Type B pancreatic cell (in vitro differentiated cells): ENCODE results near the gene PIP5K1C. TPM values are rescaled to one million over a fixed set of nuclear protein-coding genes. Genes with fewer than 3 reads are reported as not detected.

Experiments
- DNase-seq: peaks from one replicate; pipeline ENCODE4 v3.0.0; 2021; ENCODE audit warnings: mixed read lengths; ENCODE audit not compliant: unreplicated experiment; ENCODE audit errors: extremely low spot score
- H3K27ac Mint-ChIP-seq: 2 replicates; pipeline ENCODE4 v1.8.0; 2021; ENCODE audit warnings: mild to moderate bottlenecking, mixed read lengths
- H3K27me3 Mint-ChIP-seq: 2 replicates; pipeline ENCODE4 v1.8.0; 2021; ENCODE audit warnings: mixed read lengths
- H3K36me3 Mint-ChIP-seq: 2 replicates; pipeline ENCODE4 v1.8.0; 2021; ENCODE audit warnings: mixed read lengths
- H3K4me1 Mint-ChIP-seq: one replicate; pipeline ENCODE4 v1.8.0; 2021; ENCODE audit warnings: mixed read lengths; ENCODE audit not compliant: unreplicated experiment
- H3K4me3 Mint-ChIP-seq: 2 replicates; pipeline ENCODE4 v1.8.0; 2021; ENCODE audit warnings: mild to moderate bottlenecking, mixed read lengths
- H3K9me3 Mint-ChIP-seq: 2 replicates; pipeline ENCODE4 v1.8.0; 2021; ENCODE audit warnings: mixed read lengths
- total RNA-seq: library from RNA; stranded (reverse); gene quantifications from 2 replicates; pipeline ENCODE4 v1.2.1, GENCODE V29; 2021; ENCODE audit warnings: low replicate concordance
- TF ChIP-seq, protein P1 (sequence below): fragments of 200-600 bp; sonication (generic); conservative IDR thresholded peaks from 2 replicates; pipeline ENCODE4 v1.5.0; 2021; ENCODE audit warnings: antibody characterized with exemption, mild to moderate bottlenecking

The PIP5K1C gene
- total RNA-seq, 1 donor from 2014 or later: 44.5 TPM

DNA sequence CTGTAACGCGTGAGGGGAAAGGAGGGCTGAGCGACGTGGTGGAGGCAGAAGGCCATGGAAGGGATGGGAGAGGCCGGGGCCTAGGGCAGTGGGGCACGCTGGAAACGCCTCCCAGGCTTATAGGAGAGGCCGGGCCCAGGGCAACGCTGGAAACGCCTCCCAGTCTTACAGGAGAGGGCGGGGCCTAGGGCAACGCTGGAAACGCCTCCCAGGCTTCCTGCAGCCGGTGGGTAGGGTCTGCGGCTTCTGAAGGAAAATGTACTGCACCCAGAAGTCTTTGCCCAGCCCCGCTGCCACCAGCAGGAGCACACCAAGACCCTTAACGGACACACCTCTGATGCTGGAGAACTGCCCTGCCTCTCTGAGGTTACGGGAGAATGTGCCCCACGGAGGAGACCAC, 82.8 kb downstream of the PIP5K1C start:
- Mint-ChIP-seq H3K9me3 (no peaks in the 10 kb centered on the region), H3K27ac (no peak overlapping the region), H3K27me3 (no peaks in the 10 kb centered on the region), H3K4me3 (no peak overlapping the region), H3K4me1 (no peaks in the 10 kb centered on the region), H3K36me3 (no peaks in the 10 kb centered on the region)
- TF ChIP-seq, protein P1, sequence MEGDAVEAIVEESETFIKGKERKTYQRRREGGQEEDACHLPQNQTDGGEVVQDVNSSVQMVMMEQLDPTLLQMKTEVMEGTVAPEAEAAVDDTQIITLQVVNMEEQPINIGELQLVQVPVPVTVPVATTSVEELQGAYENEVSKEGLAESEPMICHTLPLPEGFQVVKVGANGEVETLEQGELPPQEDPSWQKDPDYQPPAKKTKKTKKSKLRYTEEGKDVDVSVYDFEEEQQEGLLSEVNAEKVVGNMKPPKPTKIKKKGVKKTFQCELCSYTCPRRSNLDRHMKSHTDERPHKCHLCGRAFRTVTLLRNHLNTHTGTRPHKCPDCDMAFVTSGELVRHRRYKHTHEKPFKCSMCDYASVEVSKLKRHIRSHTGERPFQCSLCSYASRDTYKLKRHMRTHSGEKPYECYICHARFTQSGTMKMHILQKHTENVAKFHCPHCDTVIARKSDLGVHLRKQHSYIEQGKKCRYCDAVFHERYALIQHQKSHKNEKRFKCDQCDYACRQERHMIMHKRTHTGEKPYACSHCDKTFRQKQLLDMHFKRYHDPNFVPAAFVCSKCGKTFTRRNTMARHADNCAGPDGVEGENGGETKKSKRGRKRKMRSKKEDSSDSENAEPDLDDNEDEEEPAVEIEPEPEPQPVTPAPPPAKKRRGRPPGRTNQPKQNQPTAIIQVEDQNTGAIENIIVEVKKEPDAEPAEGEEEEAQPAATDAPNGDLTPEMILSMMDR: no peak
- DNase-seq: no peak

DNA sequence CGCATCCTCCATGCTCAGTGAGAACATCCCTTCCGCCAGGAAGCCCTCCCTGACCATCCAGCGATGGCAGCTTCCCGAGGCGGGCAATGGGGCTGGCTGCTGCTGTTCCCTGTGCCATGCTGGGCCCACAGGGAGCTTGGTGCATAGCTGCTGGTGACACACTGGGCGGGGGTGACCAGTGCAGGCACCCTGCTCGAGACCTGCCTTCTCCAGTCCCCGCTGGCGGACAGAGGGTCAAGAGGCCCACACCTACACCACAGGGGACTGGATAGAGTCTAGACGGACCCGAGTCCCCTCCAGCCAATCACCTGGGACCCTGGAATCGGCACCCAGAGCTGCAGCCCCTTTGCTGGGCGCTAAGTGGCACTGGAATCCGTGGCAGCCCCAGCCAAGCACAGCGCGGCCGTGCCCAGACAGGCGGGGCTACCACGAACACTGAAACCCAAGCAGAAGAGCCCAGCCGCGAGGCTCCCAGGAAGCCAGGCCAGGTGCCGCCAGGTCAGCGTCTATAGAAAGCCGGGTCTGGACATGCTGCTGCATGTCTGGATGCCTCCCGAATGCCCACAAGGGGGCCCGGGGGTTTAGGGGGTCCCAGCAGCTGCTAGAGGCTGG, 84.6 kb downstream of the PIP5K1C start:
- H3K27ac Mint-ChIP-seq: no peak overlapping the region
- no peaks in the 10 kb centered on the region for H3K9me3 Mint-ChIP-seq

DNA sequence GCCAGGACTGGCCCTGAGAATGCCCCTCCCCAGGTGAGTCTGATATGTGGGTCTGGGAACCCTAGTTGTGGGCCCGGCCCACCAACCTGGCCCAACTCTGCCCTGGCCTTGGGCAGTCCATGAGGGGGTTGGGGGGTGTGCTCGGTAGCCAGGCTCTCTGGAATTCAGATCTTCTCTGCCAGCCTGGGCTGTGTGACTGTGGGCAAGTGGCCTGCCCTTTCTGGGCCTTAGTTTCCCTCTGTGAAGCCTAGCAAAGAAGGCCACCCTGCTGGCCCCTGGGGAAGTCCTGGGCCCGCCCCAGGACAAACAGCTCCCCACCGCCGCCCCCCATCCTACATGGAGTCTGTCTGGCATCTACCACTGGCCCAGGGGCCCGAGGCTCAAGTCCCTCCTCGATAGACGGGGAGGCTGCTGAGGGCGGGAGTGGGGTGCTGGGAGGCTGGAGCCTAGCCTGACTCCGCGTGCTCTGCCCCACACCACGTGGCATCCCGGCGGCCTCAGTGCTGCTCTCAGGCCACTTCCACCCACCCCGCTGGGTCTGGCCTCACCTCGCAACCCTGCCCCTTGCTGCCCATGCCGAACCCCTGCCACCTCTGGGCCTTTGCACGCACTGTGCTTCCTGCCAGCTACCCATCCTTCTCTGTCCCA, 85.3 kb downstream of the PIP5K1C start:
- TF ChIP-seq, protein P1: no peak
- Mint-ChIP-seq H3K4me1 (no peaks in the 10 kb centered on the region), H3K9me3 (no peaks in the 10 kb centered on the region), H3K27me3 (no peaks in the 10 kb centered on the region), H3K36me3 (no peaks in the 10 kb centered on the region), H3K27ac (no peak overlapping the region), H3K4me3 (no peak overlapping the region)
- DNase-seq: no peak

More for the DNA sequence above, 84.6 kb downstream of the PIP5K1C start:
- no peak for DNase-seq
- TF ChIP-seq, protein P1: no peak
- H3K4me1 Mint-ChIP-seq: no peaks in the 10 kb centered on the region
- no peaks in the 10 kb centered on the region for H3K27me3 Mint-ChIP-seq
- no peaks in the 10 kb centered on the region for H3K36me3 Mint-ChIP-seq
- H3K4me3 Mint-ChIP-seq: no peak overlapping the region

DNA sequence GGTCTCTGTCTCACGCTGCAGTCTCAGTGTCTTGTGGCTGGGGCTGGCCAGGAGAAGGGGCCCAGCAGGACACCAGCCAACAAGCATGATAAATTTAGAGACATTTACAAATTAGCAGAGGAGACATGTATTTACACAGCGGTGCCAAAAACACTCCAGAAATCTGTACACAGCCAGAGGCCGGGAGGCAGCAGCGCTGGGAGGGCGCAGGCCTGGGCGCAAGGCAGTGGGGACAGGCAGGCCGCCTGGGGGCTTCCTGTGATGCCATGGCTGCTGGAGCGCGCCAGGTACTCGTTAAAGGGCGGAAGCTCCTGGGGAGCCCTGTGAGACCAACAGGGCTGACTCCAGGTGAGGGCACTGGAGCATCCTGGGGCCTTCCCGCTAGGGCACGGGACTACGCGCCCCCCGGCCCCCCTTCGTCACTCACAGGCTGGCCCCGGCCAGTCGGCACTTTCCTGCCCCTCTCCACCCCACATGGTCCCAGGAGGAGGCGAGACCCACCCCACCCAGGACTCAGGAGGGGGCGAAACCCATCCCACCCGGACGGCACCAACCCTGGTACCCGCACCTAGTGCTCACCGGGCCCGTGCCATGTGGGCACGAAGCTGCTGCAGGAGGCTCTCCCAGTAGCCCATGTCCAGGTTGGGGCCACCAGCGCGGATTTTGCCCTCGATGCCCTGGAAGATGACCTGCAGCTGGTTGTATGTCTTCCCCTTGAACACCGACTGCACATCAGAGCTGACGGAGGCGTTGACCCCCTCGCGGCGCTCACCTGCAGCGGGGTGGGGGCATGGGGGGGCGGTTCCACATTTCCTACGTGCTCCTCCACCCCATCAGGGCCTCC, 86.2 kb downstream of the PIP5K1C start:
- TF ChIP-seq, protein P1: no peak
- H3K27ac Mint-ChIP-seq: no peak overlapping the region
- H3K9me3 Mint-ChIP-seq: no peaks in the 10 kb centered on the region
- no peaks in the 10 kb centered on the region for H3K27me3 Mint-ChIP-seq
- no peak overlapping the region for H3K4me3 Mint-ChIP-seq
- DNase-seq: no peak
- no peaks in the 10 kb centered on the region for H3K4me1 Mint-ChIP-seq
- no peaks in the 10 kb centered on the region for H3K36me3 Mint-ChIP-seq

DNA sequence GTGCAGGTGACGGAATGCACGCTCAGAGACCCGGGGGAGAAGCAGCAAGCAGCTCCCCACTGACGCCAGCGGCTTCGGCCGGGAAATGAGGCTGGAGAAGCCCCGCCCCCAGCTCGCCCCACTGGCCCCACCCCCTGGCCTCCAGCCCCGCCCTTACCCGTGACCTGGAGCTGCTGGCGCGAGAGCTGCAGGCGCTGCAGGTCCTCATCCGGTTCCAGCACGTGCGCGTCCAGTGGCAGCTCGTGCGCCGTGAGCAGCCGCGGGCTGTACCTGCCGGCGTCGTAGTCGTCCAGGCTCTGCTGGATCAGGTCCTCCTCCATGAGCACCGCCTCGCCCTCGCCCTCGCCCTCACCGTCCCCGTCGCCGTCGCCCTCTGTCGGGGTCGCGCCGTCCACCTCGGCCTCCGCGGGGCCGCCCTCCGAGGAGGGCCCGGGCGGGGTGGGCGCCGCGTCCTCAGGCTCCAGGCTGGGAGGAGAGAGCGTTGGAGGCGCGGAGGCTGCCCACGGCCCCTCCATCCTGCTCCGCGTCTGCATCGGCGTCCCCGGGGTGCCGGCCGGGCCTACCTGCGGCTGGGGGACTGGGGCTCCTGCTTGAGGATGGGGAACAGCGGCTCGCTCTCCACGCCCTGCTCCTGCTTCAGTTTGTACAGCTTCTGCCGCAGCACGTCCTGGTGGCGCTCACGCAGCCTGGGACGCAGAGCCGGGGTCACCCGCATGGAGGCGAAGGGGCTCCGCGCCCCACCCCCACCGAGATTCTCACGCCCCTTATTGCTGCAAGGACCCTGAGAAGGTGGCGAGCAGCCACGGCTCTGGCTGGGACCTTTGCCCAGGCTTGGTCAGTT, 87.1 kb downstream of the PIP5K1C start:
- Mint-ChIP-seq H3K9me3 (no peaks in the 10 kb centered on the region), H3K27me3 (peaks cover 3% of the 10 kb centered on the region), H3K36me3 (no peaks in the 10 kb centered on the region), H3K27ac (no peak overlapping the region), H3K4me1 (peaks cover 2% of the 10 kb centered on the region), H3K4me3 (no peak overlapping the region)
- TF ChIP-seq, protein P1: no peak
- DNase-seq: no peak
